Erythroblast (primary cell): ENCODE measurements around the gene SYT8.
A peak's percentile ranks its signal among the peaks of the same experiment; 100 is the strongest.

Experiments used
- DNase-seq, 2 experiments: peaks; one replicate each; lab custom pipeline; 2025; lab: John Stamatoyannopoulos, UW
- GATA1 ChIP-seq: IDR thresholded peaks from 2 replicates; pipeline ENCODE4 v1.6.1; 2011; ENCODE audit warnings: low read depth, mild to moderate bottlenecking, control low read depth, low read length, moderate library complexity
- POLR2A ChIP-seq: IDR thresholded peaks from 2 replicates; pipeline ENCODE4 v1.6.1; 2011; ENCODE audit warnings: mild to moderate bottlenecking, low read length

Gene SYT8

DNA sequence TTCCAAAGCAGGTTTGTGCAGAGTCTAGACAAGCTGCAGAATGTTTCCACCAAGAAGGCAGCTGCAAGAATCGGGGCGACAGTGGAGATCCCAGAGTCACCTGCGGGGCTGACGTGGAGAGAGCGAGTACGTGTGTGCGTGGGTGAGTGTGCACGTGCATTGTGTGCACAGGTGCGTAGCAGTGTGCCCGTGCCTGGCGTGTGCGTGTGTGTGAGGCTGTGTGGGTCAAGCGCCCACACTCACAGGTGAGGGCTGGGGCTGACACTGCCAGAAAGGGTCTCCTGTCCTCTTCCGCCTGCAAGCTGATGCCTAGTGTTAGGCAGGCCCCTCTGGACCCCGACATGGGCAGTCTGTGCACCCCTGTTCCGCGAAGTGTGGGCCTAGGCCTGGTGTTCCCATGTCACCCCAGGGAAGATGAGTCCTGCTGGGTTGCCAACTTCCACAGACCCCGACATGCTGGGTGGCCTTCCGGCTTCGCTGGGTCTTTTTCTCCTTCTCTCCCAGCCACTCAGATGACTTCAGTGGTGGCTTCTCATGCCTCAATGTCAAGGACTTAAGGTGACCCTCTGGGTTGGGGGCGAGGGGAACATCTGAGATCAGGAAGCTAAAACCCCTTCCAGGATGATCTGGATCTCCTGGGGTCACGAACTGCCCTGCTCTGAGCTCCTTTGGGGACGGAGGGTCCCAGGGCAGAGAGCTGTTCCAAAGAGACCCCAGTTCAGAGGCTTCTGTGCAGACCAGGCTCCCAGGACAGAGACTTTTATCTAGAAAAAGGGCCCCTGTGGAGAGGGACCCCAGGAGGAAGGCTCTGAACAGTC, 10.4 kb upstream of the SYT8 start:
- no peak for TF ChIP-seq POLR2A
- no peak for TF ChIP-seq GATA1
- no peak for DNase-seq

GRCh38 chr11:1825039-1825740, 9.6 kb upstream of the SYT8 start:
- peak; percentile 69 to 70 for DNase-seq
- TF ChIP-seq GATA1 (no peak), POLR2A (no peak)

- DNase-seq = no peak
- TF ChIP-seq GATA1 = no peak
These were observed 8.9 kb upstream of the SYT8 start for GRCh38 chr11:1825785-1826451.

DNA sequence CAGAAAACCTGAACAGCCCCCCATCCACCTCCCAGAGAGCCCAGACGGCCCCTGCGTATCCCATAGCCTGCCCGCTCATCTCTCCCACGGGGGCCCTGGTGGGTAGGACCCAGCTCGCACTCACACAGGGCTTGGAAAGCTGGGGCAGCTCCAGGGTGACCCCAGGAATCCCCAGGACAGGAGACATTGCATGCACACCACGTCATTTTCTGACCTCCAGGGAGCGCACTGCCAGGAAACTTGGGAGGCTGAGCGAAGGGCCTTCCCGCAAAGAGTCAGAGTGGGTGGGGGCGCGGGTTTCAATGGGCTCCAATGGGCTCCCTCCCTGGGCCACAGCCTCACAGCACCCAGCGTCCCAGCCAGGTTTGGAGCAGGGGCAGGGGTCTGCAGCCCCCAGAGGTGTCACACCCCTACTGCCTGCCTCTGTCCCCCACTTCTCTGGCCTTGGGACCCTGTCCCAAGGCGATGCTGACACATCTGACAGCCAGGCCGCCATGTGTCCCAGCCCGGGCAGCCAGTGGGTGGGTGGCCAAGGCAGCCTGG, 8.2 kb upstream of the SYT8 start:
- no peak for DNase-seq
- TF ChIP-seq POLR2A (no peak), GATA1 (no peak)

DNA sequence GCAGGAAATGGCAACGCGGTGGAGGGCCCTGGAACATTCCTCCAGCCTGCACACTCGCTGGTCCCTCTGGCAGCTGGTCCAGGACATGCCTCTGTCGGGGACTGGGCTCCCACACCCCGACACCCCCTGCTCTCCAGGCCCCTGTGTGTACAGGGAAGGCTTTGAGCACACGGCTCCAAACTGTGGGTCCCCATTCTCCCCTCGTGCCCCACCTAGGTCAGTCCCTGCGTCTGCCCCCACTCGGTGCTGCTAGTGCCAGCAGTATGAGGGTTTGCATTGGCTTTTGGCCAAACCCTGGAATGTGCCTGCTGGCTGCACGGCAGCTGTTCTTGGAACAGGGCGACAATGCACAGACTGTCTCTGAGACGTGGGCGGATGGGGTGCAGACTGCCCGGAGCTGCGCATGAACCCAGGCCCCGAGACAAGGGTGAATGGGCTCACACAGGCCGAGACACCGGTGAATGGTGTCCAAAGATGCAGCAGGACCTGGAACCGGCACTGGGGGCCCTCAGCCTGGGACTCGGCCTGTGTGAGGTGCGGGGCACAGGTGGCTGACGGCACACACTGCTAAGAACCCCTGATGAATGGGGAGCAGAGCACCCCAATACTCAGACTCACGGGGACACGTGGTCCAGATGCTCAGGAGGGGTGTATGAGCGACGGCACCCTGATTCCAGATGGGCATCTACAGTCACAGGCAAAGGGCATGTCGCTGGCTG, 7.5 kb upstream of the SYT8 start:
- no peak for TF ChIP-seq POLR2A
- TF ChIP-seq GATA1 = no peak
- DNase-seq = no peak

- no peak for TF ChIP-seq GATA1
- TF ChIP-seq POLR2A = no peak
- no peak for DNase-seq
These were observed 6.9 kb upstream of the SYT8 start for GRCh38 chr11:1827931-1828330.

- DNase-seq = no peak
- TF ChIP-seq GATA1 = no peak
- TF ChIP-seq POLR2A = no peak
These were observed 6.2 kb upstream of the SYT8 start for GRCh38 chr11:1828542-1828941.

GRCh38 chr11:1829039-1829820, 5.6 kb upstream of the SYT8 start:
- DNase-seq = no peak
- TF ChIP-seq GATA1 (no peak), POLR2A (no peak)

GRCh38 chr11:1830004-1830321, 4.8 kb upstream of the SYT8 start:
- no peak for DNase-seq
- TF ChIP-seq GATA1 = no peak
- no peak for TF ChIP-seq POLR2A

- no peak for TF ChIP-seq GATA1
- TF ChIP-seq POLR2A = no peak
- no peak for DNase-seq
These were observed 4.2 kb upstream of the SYT8 start for GRCh38 chr11:1830322-1831223.

GRCh38 chr11:1831338-1832210, 3.2 kb upstream of the SYT8 start:
- DNase-seq = no peak
- no peak for TF ChIP-seq GATA1
- no peak for TF ChIP-seq POLR2A
